ENCODE measurements around the gene ITK.
A peak's percentile ranks its signal among the peaks of the same experiment; 100 is the strongest.

Gene ITK

DNA sequence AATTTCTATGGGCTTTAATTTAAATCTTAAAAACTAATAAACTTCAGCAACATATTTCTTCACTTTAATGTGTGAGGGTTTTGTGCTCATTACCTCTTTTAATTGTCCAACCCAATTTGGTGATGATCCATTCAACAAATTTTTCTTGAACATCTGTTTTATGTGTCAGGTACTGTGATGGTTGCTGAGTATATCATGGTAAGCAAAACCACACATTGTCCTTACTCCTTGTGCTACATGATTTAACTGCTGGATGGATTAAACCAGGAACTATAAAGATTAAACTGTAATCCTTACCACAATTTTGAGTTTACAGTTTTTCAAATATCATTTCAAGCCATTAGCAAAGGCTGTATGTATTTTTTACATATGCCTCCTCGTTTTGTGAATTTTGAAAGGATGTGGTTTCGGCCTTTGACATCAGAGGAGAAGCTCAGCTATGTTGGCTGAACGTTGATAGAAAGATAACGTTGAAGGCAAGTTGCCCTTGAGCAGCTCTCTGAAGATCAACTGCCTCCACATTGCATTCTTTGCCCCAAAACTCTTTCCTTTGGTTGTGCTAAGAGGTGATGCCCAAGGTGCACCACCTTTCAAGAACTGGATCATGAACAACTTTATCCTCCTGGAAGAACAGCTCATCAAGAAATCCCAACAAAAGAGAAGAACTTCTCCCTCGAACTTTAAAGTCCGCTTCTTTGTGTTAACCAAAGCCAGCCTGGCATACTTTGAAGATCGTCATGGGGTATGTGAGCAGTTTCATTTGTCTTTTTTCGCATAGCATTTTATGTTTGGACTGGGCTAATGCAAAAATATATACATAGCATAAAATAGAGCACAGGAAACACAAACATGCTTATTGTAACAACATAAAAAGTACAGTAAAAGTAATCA lies at the start of gene ITK:
Gene ITK, plus strand, starts transcription at position 467 of the 891 bp plus-strand sequence. Its CDS starts 138 bp downstream, at position 605.
- no peak for DNase-seq (ENCODE audit: low read depth in 3 of 3)

DNA sequence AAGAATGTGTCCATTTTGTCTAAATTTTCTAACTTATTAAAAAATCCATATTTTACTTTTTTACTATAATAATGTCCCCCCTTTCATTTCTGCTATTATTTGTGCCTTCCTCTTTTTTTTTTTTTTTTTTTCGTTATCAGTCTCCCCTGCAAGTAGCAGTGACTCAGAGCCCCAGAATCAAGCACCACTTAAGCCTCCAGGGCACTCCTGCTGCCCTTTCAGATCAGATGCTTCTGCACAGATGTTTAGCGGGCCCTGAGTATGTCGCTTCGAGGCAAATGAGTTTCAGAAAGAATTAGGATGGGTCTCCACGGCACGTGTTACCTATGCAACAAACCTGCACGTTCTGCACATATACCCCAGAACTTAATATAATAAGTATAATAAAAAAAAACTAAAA lies 49.7 kb upstream of the ITK start:
- DNase-seq (ENCODE audit: low read depth in 3 of 3), result no peak

DNA sequence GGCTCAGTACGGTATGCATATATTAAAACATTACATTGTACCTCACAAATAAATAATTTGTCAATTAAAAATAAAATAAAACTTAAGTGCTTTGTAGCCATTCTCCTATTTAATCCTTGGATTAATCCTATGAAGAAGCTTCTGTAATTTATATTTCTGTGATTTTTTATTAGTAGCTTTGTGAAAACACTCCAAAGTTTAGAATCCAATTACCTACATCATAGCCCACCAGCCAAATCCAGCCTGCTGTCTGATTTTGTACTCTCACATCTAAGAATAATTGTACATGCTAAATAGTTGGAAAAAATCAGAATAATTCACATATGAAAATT lies 48.4 kb upstream of the ITK start:
- DNase-seq (ENCODE audit: low read depth in 3 of 3), result no peak

DNA sequence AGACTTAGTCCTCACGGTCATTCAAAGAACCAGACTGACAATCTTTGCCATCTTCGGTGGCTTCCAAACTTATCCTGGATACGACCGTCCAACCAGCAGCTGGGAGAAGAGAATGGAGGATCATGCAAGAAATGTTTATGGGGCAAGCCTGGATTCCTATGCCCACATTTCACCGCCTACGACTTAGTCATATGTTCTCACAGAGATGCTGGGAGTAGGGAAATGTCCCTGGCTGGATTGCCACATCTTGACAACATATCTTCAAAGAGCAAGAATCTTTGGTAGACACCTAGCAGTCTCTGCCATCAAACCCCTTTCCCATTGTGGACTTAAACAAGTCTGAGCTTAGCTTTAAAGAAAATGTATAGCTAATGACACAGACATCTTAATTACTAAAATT lies 42.9 kb upstream of the ITK start:
- DNase-seq (ENCODE audit: low read depth in 3 of 3), result no peak

DNA sequence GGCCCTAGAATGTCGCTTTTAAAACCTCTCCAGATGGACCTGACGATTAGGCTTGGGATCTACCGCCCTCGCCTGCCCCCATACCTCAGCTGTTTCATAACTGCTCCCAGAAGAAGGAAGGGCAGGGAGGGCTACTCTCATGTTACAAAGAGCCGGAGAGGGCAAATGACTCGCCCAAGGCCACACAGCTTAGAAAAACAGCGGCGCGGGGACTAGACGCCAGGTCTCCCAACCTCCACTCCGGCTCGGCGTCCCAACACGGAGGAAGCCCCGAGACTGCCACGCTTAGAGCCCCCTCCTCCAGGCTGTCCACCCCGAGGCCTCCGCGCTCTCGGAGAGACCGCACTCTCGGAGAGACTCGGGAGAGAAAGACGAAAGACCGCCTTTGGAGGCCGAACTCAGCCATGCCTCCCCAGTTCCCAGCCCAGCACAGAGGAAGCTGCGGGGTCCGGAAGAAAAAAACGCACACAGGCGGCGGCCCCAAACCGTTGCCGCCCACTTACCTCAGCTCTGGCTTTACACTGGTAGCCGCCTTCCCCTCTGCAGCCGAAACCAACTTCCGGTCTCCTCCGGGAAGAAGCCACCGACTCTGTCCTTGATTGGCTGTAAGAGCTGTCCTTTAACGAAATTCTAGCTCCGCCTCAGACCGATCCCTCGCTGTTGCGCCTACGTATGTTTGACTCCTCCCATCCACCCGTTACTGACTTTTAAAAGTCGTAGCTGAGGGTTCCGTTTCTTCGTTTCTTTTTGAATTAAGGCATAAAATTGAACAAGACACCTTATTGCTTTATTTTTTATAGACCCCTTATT lies 38.1 kb upstream of the ITK start, which contains the start of gene MED7:
Gene MED7, minus strand, starts transcription at position 549 of the 810 bp plus-strand sequence. CDS start 3,434 bp downstream, outside the sequence.
- peak; percentile 81 to 90 (median 88) for DNase-seq (ENCODE audit: low read depth in 3 of 3)

DNA sequence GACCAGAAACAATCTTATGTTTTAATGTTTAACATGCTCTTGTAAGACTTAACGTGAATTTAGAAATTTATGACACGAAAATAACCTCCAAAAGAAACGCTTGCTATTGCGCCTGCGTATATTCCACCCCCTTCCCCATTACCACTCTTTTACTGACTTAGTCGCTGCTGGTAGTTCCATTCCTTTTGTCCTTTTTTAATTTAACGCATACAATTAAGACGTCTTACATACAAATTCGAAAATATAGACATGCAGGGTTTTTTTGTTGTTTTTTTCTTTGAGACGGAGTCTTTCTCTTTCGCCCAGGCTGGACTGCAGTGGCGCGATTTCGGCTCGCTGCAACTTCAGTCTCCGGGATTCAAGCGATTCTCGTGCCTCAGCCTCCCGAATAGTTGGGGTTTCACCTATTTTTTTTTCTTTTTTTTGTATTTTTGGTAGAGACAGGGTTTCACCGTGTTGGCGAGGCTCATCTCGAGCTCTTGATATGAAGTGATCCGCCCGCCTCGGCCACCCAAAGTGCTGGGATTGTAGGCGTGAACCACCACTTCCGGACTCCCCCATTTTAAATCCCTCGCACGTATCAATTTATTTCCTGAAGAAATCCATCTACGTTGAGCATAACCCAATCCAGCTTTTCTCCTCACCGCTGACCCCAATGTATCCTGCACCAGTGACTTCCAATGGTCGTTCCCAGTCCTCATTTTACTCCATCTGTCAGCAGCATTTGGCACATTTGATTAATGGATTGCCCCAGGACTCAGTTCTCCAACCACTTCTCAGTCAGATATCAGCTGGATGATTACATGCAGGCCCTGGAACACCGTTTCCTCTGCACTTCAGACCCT lies 37.3 kb upstream of the ITK start:
- DNase-seq (ENCODE audit: low read depth in 3 of 3), result no peak

DNA sequence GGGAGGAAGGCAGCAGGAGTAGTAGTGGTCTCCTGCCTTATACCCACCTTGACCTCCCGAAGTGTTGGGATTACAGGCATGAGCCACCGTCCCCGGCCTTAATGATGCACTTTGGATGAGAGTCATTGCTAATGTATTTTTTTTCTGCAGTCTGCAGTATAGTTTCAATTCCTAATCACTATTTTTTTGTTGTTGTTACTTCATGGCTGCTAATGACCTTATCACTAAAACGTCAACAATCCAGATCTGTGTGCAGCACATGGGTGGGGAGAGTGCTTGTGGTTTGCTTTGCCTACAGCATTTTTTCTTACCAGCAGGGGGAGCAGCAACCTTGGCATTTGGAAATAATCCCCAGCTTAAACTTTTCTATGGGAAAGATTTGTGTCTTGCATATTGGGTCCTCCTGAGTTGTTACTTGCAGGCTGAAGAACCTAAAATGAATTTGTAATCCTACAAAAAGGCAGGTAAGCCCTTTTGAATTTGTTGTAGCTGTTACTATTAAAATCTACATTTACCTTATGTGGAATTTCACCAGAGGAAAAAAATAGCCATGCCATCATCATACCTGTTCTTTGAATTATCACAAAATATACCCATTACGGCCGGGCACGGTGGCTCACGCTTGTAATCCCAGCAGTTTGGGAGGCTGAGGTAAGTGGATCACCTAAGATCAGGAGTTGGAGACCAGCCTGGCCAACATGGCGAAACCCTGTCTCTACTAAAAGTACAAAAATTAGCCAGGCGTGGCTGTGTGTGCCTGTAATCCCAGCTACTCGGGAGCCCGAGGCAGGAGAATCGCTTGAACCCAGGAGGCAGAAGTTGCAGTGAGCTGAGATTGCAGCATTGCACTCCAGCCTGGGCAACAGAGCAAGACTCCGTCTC lies 31.7 kb upstream of the ITK start:
- DNase-seq (ENCODE audit: low read depth in 3 of 3), result peak; percentile 65 to 82 (median 78)

DNA sequence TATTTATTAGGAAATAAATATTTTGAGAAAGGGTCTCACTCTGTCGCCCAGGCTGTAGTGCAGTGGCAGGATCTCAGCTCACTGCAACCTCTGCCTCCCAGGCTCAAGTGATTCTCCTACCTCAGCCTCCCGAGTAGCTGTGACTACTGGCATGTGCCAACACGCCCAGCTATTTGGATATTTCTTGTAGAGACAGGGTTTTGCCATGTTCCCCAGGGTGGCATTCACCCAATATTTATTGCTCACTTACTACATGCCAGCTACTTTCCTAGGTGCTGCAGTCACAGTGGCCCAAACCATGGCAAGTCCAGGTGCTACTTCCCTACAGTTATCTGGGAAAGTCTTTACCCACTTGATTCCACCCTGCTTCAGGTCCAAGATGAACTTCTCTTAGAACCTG lies 29.6 kb upstream of the ITK start:
- no peak for DNase-seq (ENCODE audit: low read depth in 3 of 3)

DNA sequence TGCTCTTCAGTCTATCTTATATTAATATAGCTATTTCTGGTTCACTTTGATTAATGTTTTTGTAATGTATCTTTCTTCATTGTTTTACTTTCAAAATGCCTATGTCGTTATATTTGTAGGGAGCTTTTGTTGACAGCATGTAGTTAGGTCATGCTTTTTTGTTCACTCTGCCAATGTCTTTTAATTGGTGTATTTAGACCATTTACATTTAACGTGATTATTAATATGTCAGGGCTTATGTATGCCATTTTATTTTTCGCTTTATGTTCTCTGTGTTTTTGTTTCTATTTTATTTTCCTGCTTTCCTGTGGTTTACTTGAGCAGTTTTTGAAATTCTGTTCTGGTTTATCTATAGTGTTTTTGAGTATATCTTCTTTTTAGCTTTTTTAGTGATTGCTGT lies 25.3 kb upstream of the ITK start:
- DNase-seq (ENCODE audit: low read depth in 3 of 3), result no peak

DNA sequence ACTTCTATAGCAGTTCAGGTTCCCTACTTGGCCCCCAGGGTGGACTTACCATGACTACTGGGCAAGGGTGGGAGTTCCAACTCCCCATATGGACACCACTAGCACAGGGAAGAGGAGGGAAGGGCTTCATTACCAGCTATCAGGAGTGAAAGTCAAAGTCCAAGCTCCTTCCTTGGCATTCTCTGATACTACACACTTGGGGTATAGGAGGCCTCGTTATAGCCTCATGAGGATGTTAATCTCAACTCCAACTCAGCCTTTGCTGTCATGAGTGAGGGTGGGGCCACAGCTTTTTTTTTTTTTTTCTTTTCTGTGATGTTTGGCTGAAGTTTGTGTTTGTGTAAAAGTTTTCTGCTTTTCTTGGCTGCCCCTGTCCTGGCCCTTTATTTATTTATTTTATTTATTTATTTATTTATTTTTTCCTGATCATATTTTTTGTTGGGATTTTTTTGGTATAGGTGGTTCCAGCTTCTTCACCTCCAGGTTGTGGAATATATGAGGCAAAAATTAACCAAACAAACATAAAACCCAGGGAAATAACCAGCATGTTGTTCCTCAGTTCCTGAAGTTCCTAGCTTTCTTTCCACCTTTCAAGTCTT lies 23.2 kb upstream of the ITK start:
- DNase-seq (ENCODE audit: low read depth in 3 of 3), result no peak

DNA sequence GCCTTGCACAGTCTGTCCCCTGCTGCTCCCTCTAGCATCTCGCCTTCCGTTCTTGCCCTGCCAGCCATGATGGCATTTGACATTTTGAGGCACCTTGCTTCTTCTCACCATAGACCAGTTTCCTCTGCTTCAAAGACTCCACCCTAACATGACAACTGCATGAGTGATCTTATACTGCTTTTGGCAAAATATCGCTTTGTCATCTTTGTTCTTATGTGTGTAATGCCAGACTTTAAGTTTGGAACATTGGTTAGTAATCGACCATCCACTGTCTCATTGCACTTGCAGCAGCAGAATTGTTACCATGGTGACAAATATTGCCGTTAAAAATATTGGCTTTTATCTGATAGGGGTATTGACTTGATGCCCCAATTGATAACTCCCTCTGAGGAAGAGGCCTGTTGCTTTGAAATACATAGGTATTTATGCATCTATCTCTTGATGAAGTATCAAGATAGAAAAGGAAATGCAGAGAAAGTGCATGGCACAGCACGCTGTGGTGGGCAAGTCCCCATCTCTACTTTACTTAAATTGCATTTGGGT lies 21.4 kb upstream of the ITK start:
- DNase-seq (ENCODE audit: low read depth in 3 of 3), result no peak

DNA sequence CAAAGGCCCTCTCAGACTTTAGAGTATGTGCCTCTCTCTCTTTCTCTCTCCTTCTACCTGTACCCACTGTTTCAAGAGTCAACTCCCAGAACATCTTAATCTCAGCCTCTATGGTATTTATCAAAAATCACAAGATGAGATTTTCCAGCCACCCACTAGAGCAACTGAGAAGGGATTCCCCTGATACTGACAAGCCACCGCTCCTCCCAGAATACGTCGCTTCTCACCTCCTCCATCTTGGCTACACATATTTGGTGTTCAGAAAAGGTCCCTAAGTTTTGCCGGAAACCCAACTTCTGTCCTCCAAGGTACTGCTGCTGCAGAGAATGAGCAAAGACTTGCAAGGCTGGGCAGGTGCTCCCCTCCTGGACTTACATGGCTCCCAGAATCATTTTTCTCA lies 20.6 kb upstream of the ITK start:
- DNase-seq (ENCODE audit: low read depth in 3 of 3), result no peak

DNA sequence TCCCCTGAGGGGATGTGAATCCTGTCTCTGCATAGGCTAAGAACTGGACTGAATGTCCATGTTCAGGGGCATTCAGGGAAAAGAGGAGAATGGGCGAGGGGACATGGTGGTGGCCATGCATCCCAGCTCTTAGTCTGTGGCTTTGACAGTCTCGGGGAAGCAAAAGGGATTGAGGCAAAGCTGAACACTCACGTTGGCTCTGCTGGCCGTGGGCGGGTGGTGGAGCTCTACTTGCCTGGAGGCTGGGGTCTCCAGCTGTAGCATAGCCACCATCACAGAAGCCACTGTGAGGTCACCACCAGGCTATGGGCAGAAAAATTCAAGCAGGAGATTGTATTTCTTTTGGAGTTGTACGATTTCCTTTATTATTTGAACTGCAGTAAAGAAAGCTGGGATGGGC lies 18.6 kb upstream of the ITK start:
- no peak for DNase-seq (ENCODE audit: low read depth in 3 of 3)

DNA sequence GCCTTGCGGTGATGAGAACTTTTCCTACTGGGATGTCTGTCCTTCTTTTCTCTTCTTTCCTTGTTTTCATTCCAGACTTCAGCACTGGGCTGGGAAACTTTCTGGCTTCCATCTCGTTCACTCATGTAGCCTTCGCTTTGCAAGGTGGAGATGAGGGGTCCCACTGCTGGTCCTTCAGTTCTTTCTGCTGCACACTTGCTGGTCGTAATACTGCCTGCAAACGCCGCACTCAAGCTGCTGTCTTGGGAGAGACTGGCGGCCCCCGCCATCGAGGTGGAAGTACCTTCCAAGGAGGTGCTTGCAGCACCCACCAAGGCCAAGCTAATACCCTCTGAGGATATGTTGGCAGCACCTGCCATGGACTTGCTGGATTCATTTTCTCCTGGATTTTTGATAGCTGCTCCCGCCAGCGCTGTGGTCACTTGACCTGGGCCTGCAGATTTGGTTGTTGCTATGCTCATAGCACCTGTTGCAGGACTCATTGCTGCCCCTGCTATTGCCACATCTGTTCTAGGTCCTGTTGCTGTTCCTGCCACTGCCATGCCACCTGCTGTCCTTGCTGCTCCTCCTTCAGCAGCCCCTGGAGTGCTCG lies 17.6 kb upstream of the ITK start:
- no peak for DNase-seq (ENCODE audit: low read depth in 3 of 3)

DNA sequence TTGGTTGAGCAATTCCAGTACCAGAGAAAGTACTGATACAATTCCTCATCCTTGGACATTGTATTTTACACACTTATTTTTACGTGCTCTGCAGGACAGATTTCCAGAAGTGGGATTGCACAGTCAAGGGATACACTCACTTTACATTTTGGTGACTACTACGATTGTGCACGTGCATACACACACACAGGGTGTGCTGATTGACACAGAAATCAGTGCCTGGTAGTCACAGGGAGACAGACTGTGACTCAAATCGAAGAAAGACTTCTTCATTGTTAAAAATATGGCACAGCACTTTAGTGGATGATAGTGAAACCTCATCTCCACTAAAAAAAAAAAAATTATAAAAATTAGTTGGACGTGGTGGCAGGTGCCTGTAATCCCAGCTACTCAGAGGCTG lies 16.1 kb upstream of the ITK start:
- DNase-seq (ENCODE audit: low read depth in 3 of 3), result no peak

DNA sequence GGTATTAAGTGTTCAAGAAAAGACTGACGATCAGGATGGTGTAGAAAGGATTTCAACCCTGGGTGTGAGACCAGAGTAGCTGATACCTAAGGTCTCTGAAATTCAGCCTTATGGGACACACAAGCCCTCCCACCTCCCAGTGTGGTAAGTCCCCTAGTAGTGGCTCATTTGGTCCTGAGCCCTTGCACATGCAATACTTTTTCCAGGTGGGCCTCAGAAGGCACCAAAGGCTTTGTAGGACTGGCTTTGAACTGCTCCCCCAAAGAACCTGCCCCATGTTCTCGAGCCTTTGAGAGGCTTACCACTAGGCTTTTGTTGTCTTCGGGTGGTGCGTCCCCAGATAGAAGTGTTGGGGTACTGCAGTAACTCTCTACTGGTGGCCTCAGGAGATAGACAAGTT lies 15.4 kb upstream of the ITK start:
- DNase-seq (ENCODE audit: low read depth in 3 of 3), result no peak

DNA sequence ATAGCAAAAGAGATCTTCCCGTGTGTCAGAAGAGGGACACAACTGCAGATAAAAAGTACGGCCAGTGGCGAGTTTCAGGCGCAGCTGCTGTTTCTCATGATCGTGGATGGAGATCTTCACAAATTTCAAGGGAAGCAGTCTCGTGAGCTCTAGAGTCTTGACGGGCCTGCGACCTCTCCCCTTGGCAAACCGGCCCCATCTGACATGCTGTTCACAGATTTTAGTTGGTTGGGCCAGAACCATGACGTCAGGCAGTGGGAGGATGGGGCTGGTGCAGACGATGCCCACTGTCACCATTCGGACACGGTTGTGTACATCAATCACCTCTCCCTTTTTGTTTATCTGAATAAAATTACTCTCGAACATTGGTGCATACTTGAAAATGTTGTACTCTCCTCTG lies 15.0 kb upstream of the ITK start:
- no peak for DNase-seq (ENCODE audit: low read depth in 3 of 3)

DNA sequence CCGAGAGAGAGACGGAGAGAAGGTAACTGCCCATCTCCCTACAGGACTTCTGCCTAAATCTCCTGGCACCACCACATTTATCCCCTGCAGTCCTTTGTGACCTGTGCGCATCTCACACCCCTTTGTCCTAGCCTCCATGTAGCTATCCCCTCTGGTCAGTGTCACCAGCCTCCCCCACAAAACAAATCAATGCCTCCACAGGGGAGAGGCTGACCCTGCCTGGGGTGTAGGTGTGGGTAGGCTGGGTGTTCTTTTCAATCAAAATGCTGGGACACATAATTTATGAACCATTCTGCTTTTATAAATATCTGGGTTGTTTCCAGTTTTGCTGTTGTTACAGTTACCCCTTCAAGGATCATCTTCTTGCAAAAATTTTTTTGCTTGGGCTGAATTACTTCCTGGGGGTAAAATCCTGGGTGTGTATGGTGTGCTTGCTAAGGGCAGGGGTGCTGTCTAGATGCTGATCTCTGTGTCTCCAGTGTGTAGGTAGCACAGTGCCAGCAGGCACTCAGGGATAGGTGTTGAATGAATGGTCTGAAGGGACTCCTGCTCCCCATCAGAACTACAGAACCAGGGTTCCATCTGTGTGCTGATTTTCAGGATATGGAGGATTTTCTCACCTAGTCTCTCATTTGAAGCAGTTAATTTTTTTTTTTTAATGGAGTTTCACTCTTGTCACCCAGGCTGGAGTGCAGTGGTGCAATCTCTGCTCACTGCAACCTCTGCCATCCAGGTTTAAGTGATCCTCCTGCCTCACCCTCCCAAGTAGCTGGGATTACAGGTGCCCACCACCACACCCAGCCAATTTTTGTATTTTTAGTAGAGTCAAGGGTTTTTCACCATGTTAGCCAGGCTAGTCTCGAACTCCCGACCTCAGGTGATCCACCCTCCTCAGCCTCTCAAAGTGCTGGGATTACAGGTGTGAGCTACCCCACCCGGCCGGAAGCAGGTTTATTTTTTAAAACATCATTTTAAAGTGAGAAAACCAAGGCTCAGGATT lies 14.1 kb upstream of the ITK start, which contains the start of gene GARIN3:
Gene GARIN3, minus strand, starts transcription at position 51 of the 1,000 bp plus-strand sequence. CDS start 96 bp downstream, outside the sequence.
- DNase-seq (ENCODE audit: low read depth in 3 of 3), result no peak

Measured in stimulated activated CD4-positive, alpha-beta T cell treated with anti-CD3 and anti-CD28 coated beads, TNF-alpha, amount 100 ng/mL, for 48 hours (primary cell).